ENCODE results near the gene RFX6.
A peak's percentile ranks its signal among the peaks of the same experiment; 100 is the strongest.

Gene RFX6

GRCh38 chr6:116966675-116967576, 89.9 kb downstream of the RFX6 start:
- no peak overlapping the region for H3K27ac ChIP-seq
- H3K4me3 ChIP-seq (ENCODE audit: low read depth, low read length) = no peak overlapping the region
- H3K36me3 ChIP-seq (replicated peaks) = no peaks in the 10 kb centered on the region
- no peak for DNase-seq
- in situ Hi-C loops (cut with HindIII; ENCODE audit: low pct_ligation_motif_present, low sequenced_read_pairs) = no loop called here
- no peaks in the 10 kb centered on the region for H3K27me3 ChIP-seq (replicated peaks)
- TF ChIP-seq CTCF (IDR thresholded peaks at IDR 0.05; ENCODE audit: low read depth, low read length, missing control alignments) = no peak

- peak; percentile 34 for DNase-seq
- Histone ChIP-seq H3K27ac (no peak overlapping the region), H3K4me3 (ENCODE audit: low read depth, low read length) (no peak overlapping the region), H3K27me3 (replicated peaks) (no peaks in the 10 kb centered on the region), H3K36me3 (replicated peaks) (no peaks in the 10 kb centered on the region)
- TF ChIP-seq CTCF (IDR thresholded peaks at IDR 0.05; ENCODE audit: low read depth, low read length, missing control alignments) = peak; percentile 74
- in situ Hi-C loops (cut with HindIII; ENCODE audit: low pct_ligation_motif_present, low sequenced_read_pairs) = no loop called here
These were observed 92.3 kb downstream of the RFX6 start for GRCh38 chr6:116969211-116969863.

GRCh38 chr6:116971959-116972358, 94.9 kb downstream of the RFX6 start:
- Histone ChIP-seq H3K27ac (no peak overlapping the region), H3K36me3 (replicated peaks) (no peaks in the 10 kb centered on the region), H3K4me3 (ENCODE audit: low read depth, low read length) (no peak overlapping the region), H3K27me3 (replicated peaks) (no peaks in the 10 kb centered on the region)
- TF ChIP-seq CTCF (IDR thresholded peaks at IDR 0.05; ENCODE audit: low read depth, low read length, missing control alignments) = peak; percentile 61
- peak; percentile 42 for DNase-seq
- in situ Hi-C loops (cut with HindIII; ENCODE audit: low pct_ligation_motif_present, low sequenced_read_pairs) = no loop called here

GRCh38 chr6:116973976-116974375, 96.9 kb downstream of the RFX6 start:
- in situ Hi-C loops (cut with HindIII; ENCODE audit: low pct_ligation_motif_present, low sequenced_read_pairs) = no loop called here
- H3K27ac ChIP-seq = no peak overlapping the region

GRCh38 chr6:116974526-116975316, 97.7 kb downstream of the RFX6 start:
- in situ Hi-C loops (cut with HindIII; ENCODE audit: low pct_ligation_motif_present, low sequenced_read_pairs) = no loop called here
- Histone ChIP-seq H3K36me3 (replicated peaks) (no peaks in the 10 kb centered on the region), H3K4me3 (ENCODE audit: low read depth, low read length) (no peak overlapping the region), H3K27me3 (replicated peaks) (no peaks in the 10 kb centered on the region), H3K27ac (no peak overlapping the region)
- no peak for TF ChIP-seq CTCF (IDR thresholded peaks at IDR 0.05; ENCODE audit: low read depth, low read length, missing control alignments)
- no peak for DNase-seq

More at GRCh38 chr6:116973976-116974375, 96.9 kb downstream of the RFX6 start:
- Histone ChIP-seq H3K36me3 (replicated peaks) (no peaks in the 10 kb centered on the region), H3K27me3 (replicated peaks) (no peaks in the 10 kb centered on the region), H3K4me3 (ENCODE audit: low read depth, low read length) (no peak overlapping the region)
- no peak for TF ChIP-seq CTCF (IDR thresholded peaks at IDR 0.05; ENCODE audit: low read depth, low read length, missing control alignments)
- no peak for DNase-seq
